ENCODE measurements around the gene DNM1L. TPM values are rescaled to one million over a fixed set of nuclear protein-coding genes. Genes with fewer than 3 reads are reported as not detected.

The DNM1L gene
- 59.6 TPM for total RNA-seq
- long read RNA-seq, full-length matches to known transcripts = 60 of 69 reads
- long read RNA-seq, partial matches to known transcripts = 4 of 69 reads
- long read RNA-seq, other reads (novel, unspliced or antisense) = 5 of 69 reads

- TF ChIP-seq CTCF (IDR thresholded peaks at IDR 0.05; ENCODE audit: borderline replicate concordance) = peak; percentile 36
- H3K27ac ChIP-seq (replicated peaks) = peak within 1 kb of the TSS; percentile 97
- DNase-seq = peak; percentile 93
- H3K4me3 ChIP-seq = peak within 1 kb of the TSS; percentile 90
- no peaks in the 10 kb centered on the region for H3K9me3 ChIP-seq (replicated peaks)
- peaks cover 29% of the 10 kb centered on the region for H3K4me1 ChIP-seq
- H3K36me3 ChIP-seq = no peaks in the 10 kb centered on the region
- intact Hi-C loops (cut with micrococcal nuclease) = no loop called here
- H3K27me3 ChIP-seq (ENCODE audit: low read depth) = no peaks in the 10 kb centered on the region
These were observed at the start of gene DNM1L for GRCh38 chr12:32679091-32679919. TSS of gene DNM1L (plus strand) at chr12:32679301. CDS start at chr12:32679364, 63 bp downstream.

- no peak overlapping the region for H3K4me3 ChIP-seq
- H3K36me3 ChIP-seq = peaks cover 91% of the 10 kb centered on the region
- no peak for TF ChIP-seq CTCF (IDR thresholded peaks at IDR 0.05; ENCODE audit: borderline replicate concordance)
- H3K4me1 ChIP-seq = no peaks in the 10 kb centered on the region
- no peak overlapping the region for H3K27ac ChIP-seq (replicated peaks)
- no peak for DNase-seq
- no peaks in the 10 kb centered on the region for H3K27me3 ChIP-seq (ENCODE audit: low read depth)
- no peaks in the 10 kb centered on the region for H3K9me3 ChIP-seq (replicated peaks)
- intact Hi-C loops (cut with micrococcal nuclease) = no loop called here
These were observed 37.7 kb upstream of the DNM1L start for GRCh38 chr12:32641287-32641901.

GRCh38 chr12:32644431-32644830 is 34.7 kb upstream of the DNM1L start:
- no peaks in the 10 kb centered on the region for H3K4me1 ChIP-seq
- H3K36me3 ChIP-seq = peaks cover 67% of the 10 kb centered on the region
- H3K27me3 ChIP-seq (ENCODE audit: low read depth) = no peaks in the 10 kb centered on the region
- no peak overlapping the region for H3K4me3 ChIP-seq
- H3K9me3 ChIP-seq (replicated peaks) = no peaks in the 10 kb centered on the region
- no peak for DNase-seq
- TF ChIP-seq CTCF (IDR thresholded peaks at IDR 0.05; ENCODE audit: borderline replicate concordance) = no peak
- no peak overlapping the region for H3K27ac ChIP-seq (replicated peaks)
- intact Hi-C loops (cut with micrococcal nuclease) = no loop called here

GRCh38 chr12:32647275-32647674 is 31.8 kb upstream of the DNM1L start:
- TF ChIP-seq CTCF (IDR thresholded peaks at IDR 0.05; ENCODE audit: borderline replicate concordance) = no peak
- Histone ChIP-seq H3K36me3 (peaks cover 39% of the 10 kb centered on the region), H3K27ac (replicated peaks) (no peak overlapping the region), H3K27me3 (ENCODE audit: low read depth) (no peaks in the 10 kb centered on the region), H3K9me3 (replicated peaks) (no peaks in the 10 kb centered on the region), H3K4me3 (no peak overlapping the region), H3K4me1 (no peaks in the 10 kb centered on the region)
- intact Hi-C loops (cut with micrococcal nuclease) = no loop called here
- no peak for DNase-seq

- Histone ChIP-seq H3K36me3 (peaks cover 12% of the 10 kb centered on the region), H3K4me1 (no peaks in the 10 kb centered on the region), H3K9me3 (replicated peaks) (no peaks in the 10 kb centered on the region), H3K27ac (replicated peaks) (no peak overlapping the region), H3K4me3 (no peak overlapping the region), H3K27me3 (ENCODE audit: low read depth) (no peaks in the 10 kb centered on the region)
- TF ChIP-seq CTCF (IDR thresholded peaks at IDR 0.05; ENCODE audit: borderline replicate concordance) = no peak
- no peak for DNase-seq
- intact Hi-C loops (cut with micrococcal nuclease) = loop anchor here (5.0 kb wide), 1 partner anchor 193 kb away; no protein-coding TSS in a partner anchor
These were observed 28.6 kb upstream of the DNM1L start for GRCh38 chr12:32650508-32650907.
